RWPE1 (cell line): ENCODE results near the gene ADAMTS20.

Experiments
- CTCF ChIA-PET: fragments of 350-600 bp; sonication (Branson Sonifier 250); formaldehyde crosslinking; extraction: SDS; loops from one replicate; lab custom pipeline; 2021; lab: Yijun Ruan, JAX
- POLR2A ChIA-PET: fragments of 400-600 bp; formaldehyde crosslinking; extraction: SDS; loops from one replicate; lab custom pipeline; 2020; ENCODE audit warnings: antibody characterized with exemption; ENCODE audit not compliant: low non-redundant PET; lab: Yijun Ruan, JAX
- DNase-seq: peaks from one replicate; pipeline ENCODE4 v3.0.0; 2012; ENCODE audit warnings: low spot score
- H3K27ac ChIP-seq: fragments of 450-650 bp; 2 replicates; pipeline ENCODE4 v1.5.1; 2017
- CTCF ChIP-seq: fragments of 450-650 bp; conservative IDR thresholded peaks from 2 replicates; pipeline ENCODE4 v1.5.1; 2017; ENCODE audit warnings: low read depth, mild to moderate bottlenecking

The ADAMTS20 gene

GRCh38 chr12:43585676-43586075 lies 33.7 kb upstream of the ADAMTS20 start:
- TF ChIP-seq CTCF: no peak
- H3K27ac ChIP-seq: no peak overlapping the region
- CTCF ChIA-PET: no interaction called here
- POLR2A ChIA-PET: no interaction called here
- DNase-seq: no peak

DNA sequence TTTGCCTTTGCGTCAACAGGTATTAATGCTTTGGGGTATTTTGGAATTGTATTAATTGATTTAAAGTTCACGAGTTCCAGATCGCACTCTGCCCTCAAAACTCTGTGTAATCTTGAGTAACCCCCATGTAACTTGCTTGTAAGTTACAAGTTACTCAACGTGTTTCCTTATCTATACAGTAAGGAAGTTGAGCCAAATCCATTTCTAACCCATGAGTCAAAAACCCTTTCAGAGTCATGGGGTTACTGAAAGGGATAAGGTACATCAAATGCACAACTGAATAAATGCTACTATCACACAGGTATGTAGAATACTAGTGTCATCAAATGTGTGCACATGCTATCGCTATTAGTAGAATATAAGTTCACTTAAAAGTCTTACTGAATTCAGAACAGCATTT lies 28.6 kb upstream of the ADAMTS20 start:
- no peak for TF ChIP-seq CTCF
- no peak for DNase-seq
- no peak overlapping the region for H3K27ac ChIP-seq
- POLR2A ChIA-PET: no interaction called here
- CTCF ChIA-PET: no interaction called here

GRCh38 chr12:43579206-43579605 lies 27.2 kb upstream of the ADAMTS20 start:
- DNase-seq: no peak
- no peak overlapping the region for H3K27ac ChIP-seq
- ChIA-PET CTCF (interaction anchor here (0.5 kb wide), 1 partner anchor 362 kb away, joined by 3 read pairs; no protein-coding TSS in a partner anchor), POLR2A (no interaction called here)
- TF ChIP-seq CTCF: no peak

- no peak for DNase-seq
- no peak overlapping the region for H3K27ac ChIP-seq
- CTCF ChIA-PET: no interaction called here
- TF ChIP-seq CTCF: no peak
- POLR2A ChIA-PET: no interaction called here
Observed at GRCh38 chr12:43578782-43579181, 26.8 kb upstream of the ADAMTS20 start.

- DNase-seq: no peak
- ChIA-PET CTCF (no interaction called here), POLR2A (no interaction called here)
- H3K27ac ChIP-seq: no peak overlapping the region
- TF ChIP-seq CTCF: no peak
Observed at GRCh38 chr12:43577381-43577780, 25.4 kb upstream of the ADAMTS20 start.

- no peak for DNase-seq
- ChIA-PET CTCF (no interaction called here), POLR2A (no interaction called here)
- H3K27ac ChIP-seq: no peak overlapping the region
- no peak for TF ChIP-seq CTCF
Observed at GRCh38 chr12:43576162-43576561, 24.2 kb upstream of the ADAMTS20 start.

GRCh38 chr12:43571885-43572284 lies 19.9 kb upstream of the ADAMTS20 start:
- CTCF ChIA-PET: interaction anchor here (0.5 kb wide), 1 partner anchor 348 kb away, joined by 3 read pairs; no protein-coding TSS in a partner anchor
- TF ChIP-seq CTCF: no peak
- POLR2A ChIA-PET: no interaction called here

More at GRCh38 chr12:43571885-43572284, 19.9 kb upstream of the ADAMTS20 start:
- H3K27ac ChIP-seq: no peak overlapping the region
- DNase-seq: no peak
